Cardiac fibroblast (primary cell): ENCODE data around the gene RASAL1.

Experiments
- DNase-seq, 2 donors: peaks; one replicate each; pipeline versions ENCODE4 v3.0.0 to v3.0.0-alpha.2; 2010; ENCODE audit warnings: low read depth in 2 of 2
- H3K4me3 ChIP-seq, 2 donors: replicated peaks in 1 of 2; 1 replicate in 1 of 2; 2 replicates in 1 of 2; pipeline ENCODE4 v1.5.1; 2011; ENCODE audit warnings: low read depth in 2 of 2, low read length in 2 of 2, mild to moderate bottlenecking in 2 of 2, moderate library complexity in 1 of 2
- CTCF ChIP-seq: IDR thresholded peaks from one replicate; pipeline ENCODE4 v1.5.1; 2011; ENCODE audit warnings: low read depth, mild to moderate bottlenecking, low read length, inconsistent platforms

Gene RASAL1

GRCh38 chr12:113102811-113103210 is 32.8 kb downstream of the RASAL1 start:
- no peak for TF ChIP-seq CTCF

GRCh38 chr12:113101751-113102150 is 33.8 kb downstream of the RASAL1 start:
- DNase-seq: no peak
- H3K4me3 ChIP-seq: no peak overlapping the region
- no peak for TF ChIP-seq CTCF

More at GRCh38 chr12:113102811-113103210, 32.8 kb downstream of the RASAL1 start:
- H3K4me3 ChIP-seq: no peak overlapping the region
- no peak for DNase-seq

- DNase-seq: no peak
- TF ChIP-seq CTCF: no peak
- H3K4me3 ChIP-seq: no peak overlapping the region
These were observed 35.8 kb downstream of the RASAL1 start for GRCh38 chr12:113099764-113100163.

- no peak overlapping the region for H3K4me3 ChIP-seq
- no peak for TF ChIP-seq CTCF
- DNase-seq: no peak
These were observed 36.2 kb downstream of the RASAL1 start for GRCh38 chr12:113099364-113099763.

GRCh38 chr12:113098441-113099028 is 37.0 kb downstream of the RASAL1 start:
- peak; percentile 94 for TF ChIP-seq CTCF
- H3K4me3 ChIP-seq: no peak overlapping the region
- DNase-seq: peak; percentile 91 to 94

- no peak overlapping the region for H3K4me3 ChIP-seq
- no peak for TF ChIP-seq CTCF
- DNase-seq: peak; percentile 18 to 51
These were observed 37.7 kb downstream of the RASAL1 start for GRCh38 chr12:113097716-113098440.
